ENCODE results near the gene BRF1. TPM values are rescaled to one million over a fixed set of nuclear protein-coding genes. Genes with fewer than 3 reads are reported as not detected.

BRF1 gene
- total and polyA plus RNA-seq, 2 of the 8 experiments (the other 6 are each of a cell fraction or from before 2014, with no cell fraction given): 7.7 to 18.3 TPM

- no peak overlapping the region for H4K8ac ChIP-seq (ENCODE audit: extremely low read depth, insufficient read depth, low read length)
- no peak overlapping the region for H3K56ac ChIP-seq (replicated peaks; ENCODE audit: insufficient read length, low read depth, low read length)
- no peak overlapping the region for H3K9ac ChIP-seq (replicated peaks in 1 of 4; ENCODE audit: extremely low read depth in 1 of 4, low read depth in 3 of 4, low read length in 3 of 4)
- DNase-seq (ENCODE audit: low read depth in 1 of 2, low spot score in 2 of 2) (no peak), FAIRE-seq (no peak)
- peaks cover 20% of the 10 kb centered on the region for H3K79me1 ChIP-seq (ENCODE audit: low read depth, low read length)
- no peak overlapping the region for H3K27ac ChIP-seq (ENCODE audit: low read depth, low read length)
- no peak overlapping the region for H4K5ac ChIP-seq (ENCODE audit: insufficient read length, low read depth, low read length)
- H4K91ac ChIP-seq (replicated peaks; ENCODE audit: insufficient read length, low read length): no peak overlapping the region
- no peak overlapping the region for H2BK12ac ChIP-seq (ENCODE audit: low read depth, low read length)
- peaks cover 7% of the 10 kb centered on the region; the same call in 1 of the 2 replicates for H3K23me2 ChIP-seq (ENCODE audit: low read depth, low read length)
- H3K18ac ChIP-seq (ENCODE audit: extremely low read depth, low read length): no peak overlapping the region
- H4K20me1 ChIP-seq (replicated peaks in 1 of 2; ENCODE audit: control insufficient read depth in 1 of 2, insufficient read depth in 2 of 2, low read length in 2 of 2): peaks cover 7 to 25% of the 10 kb centered on the region in 2 experiments
- 93% methylated on average over 7 of the region's 11 CpGs; no CpG with 5 or more reads in 1 of the 2 experiments for WGBS, 2 experiments (ENCODE audit: extremely low coverage in 1 of 2, insufficient coverage in 1 of 2, insufficient read length in 1 of 2, insufficient replicate concordance in 2 of 2, low coverage in 1 of 2, low lambda C conversion rate in 2 of 2, missing lambda C conversion rate in 1 of 2)
- H2BK20ac ChIP-seq (ENCODE audit: low read length): no peak overlapping the region
- H3K14ac ChIP-seq (ENCODE audit: insufficient read length): no peak overlapping the region
- H3K79me2 ChIP-seq (ENCODE audit: control insufficient read depth in 1 of 2, insufficient read depth in 2 of 2, low read length in 2 of 2): peaks cover 7 to 58% of the 10 kb centered on the region in 2 experiments; a peak in 3 of 4 replicates
- no peak overlapping the region for H3K4ac ChIP-seq (replicated peaks; ENCODE audit: insufficient read length, low read depth, low read length)
- H3K4me2 ChIP-seq (ENCODE audit: insufficient read depth in 1 of 2, low read depth in 2 of 2, low read length in 2 of 2): no peak overlapping the region
- H2AFZ ChIP-seq (ENCODE audit: low read length): no peak overlapping the region
- H2BK5ac ChIP-seq (ENCODE audit: low read depth, low read length): no peak overlapping the region
- no peak overlapping the region for H2BK120ac ChIP-seq (replicated peaks; ENCODE audit: low read depth, low read length)
- peaks cover 0 to 2% (median 0%) of the 10 kb centered on the region in 4 experiments; a peak in 1 of 7 replicates for H3K27me3 ChIP-seq (replicated peaks in 1 of 4; ENCODE audit: control insufficient read depth in 3 of 4, extremely low read depth in 1 of 4, insufficient read depth in 3 of 4, low read length in 3 of 4)
- no peaks in the 10 kb centered on the region for H3K9me3 ChIP-seq (ENCODE audit: insufficient read depth in 2 of 2, low read depth in 1 of 2, low read length in 1 of 2)
- POLR2A ChIA-PET (ENCODE audit: partially characterized antibody): interaction anchor here (1.2 kb wide), 1 partner anchor 17 kb away, joined by 4 read pairs; no protein-coding TSS in a partner anchor
- no peak overlapping the region for H2BK15ac ChIP-seq (ENCODE audit: low read length)
- no peaks in the 10 kb centered on the region for H3K36me3 ChIP-seq (ENCODE audit: control insufficient read depth in 2 of 4, insufficient read depth in 4 of 4, low read length in 3 of 4)
- no peak overlapping the region for H3K4me3 ChIP-seq (ENCODE audit: extremely low read depth in 1 of 4, insufficient read depth in 2 of 4, low read depth in 3 of 4, low read length in 4 of 4)
- no peak overlapping the region for H3K23ac ChIP-seq (ENCODE audit: insufficient read length)
- CTCF ChIA-PET (ENCODE audit: partially characterized antibody): interaction anchor here (1.2 to 3.0 kb wide), 3 partner anchors 9 to 17 kb away, joined by 3 to 10 read pairs (median 3); no protein-coding TSS in a partner anchor
- peak overlapping the region; percentile 1; the same call in 1 of the 2 replicates for H2AK5ac ChIP-seq (ENCODE audit: low read depth, low read length)
- H3K4me1 ChIP-seq (replicated peaks in 1 of 4; ENCODE audit: control insufficient read depth in 3 of 4, insufficient read depth in 4 of 4, low read length in 3 of 4): peaks cover 0 to 12% (median 5%) of the 10 kb centered on the region in 4 experiments; a peak in 5 of 7 replicates
Observed at GRCh38 chr14:105317546-105317945, 16.7 kb upstream of the BRF1 start.
